Measurements from ENCODE around the gene ATP9B.
"Not testable (repeated sequence)": the region's sequence is repeated elsewhere in the genome, so short reads cannot be mapped to it uniquely, and the experiment has no call there.

ATP9B gene

DNA sequence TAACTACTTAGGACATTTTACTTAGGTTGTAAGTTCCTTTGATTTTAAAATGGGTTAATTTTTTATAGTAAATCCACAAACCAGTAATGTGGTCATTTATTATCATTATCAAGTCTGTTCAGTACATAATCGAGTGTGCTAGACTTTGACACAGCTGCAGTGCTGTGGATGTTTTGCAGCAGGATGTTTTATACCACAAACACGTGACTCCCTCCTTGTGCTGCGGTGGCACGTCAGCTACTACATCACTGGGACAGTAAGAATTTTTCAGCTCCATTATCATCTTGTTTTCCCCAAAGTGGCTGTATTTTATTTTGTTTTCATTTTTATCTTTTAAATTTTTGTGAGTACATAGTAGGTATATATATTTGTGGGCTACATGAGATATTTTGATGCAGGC, 70.0 kb downstream of the ATP9B start:
- DNase-seq: peak; percentile 65

DNA sequence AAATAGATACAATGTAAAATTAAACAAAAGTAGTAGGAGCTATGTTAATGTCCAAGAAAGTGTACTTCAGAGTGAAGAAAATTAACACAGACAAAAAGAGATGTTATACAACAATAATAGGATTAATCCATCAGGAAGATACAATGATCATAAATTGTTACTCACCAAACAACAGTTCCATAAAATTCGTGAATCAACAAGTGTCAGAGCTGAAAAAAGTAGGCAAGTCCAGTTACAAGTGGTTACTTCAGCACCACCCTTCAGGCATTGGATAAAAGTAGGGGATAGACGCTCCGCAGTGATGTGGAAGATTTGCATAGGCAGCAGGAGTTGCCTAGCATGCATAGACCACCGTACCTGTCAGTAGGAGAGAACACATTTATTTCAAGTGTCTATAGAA, 77.8 kb downstream of the ATP9B start:
- no peak for DNase-seq

DNA sequence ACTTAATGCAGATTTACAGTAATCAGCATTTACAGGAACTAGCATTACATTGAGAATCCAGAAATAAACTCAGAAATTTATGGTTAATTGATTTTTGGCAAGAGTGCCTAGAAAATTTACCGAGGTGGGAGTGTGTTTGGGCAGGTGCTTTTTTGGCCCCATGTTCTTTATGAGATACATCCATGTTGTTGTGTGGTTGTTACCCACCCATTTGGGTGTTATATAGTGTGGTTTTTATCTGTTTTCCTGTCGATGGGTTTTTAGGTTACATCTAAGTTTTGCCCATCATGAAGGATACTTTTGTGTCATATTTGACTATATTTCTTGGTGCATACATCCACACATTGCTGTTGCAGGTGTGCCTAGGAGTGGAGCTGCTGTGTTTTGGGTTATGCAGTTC, 82.0 kb downstream of the ATP9B start:
- no peak for DNase-seq

DNA sequence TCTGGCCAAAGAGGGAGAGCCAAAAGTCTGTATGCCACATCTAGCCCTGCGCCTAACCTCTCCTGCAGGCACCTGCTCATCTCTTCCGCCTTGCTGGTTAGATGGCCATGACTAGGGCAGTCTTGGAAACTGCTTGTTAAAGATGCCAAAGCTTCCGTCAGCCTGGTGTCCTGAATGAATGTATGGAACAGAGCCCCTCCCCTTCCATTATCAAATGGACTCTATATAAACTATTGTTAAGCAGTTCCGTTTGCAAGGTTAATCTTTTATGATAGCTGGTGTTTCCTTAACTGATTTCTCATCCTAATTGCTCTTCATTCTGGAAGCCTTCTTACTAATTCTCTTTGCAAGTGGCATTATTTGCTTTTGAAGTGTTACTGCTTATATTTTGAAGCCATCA, 87.1 kb downstream of the ATP9B start:
- DNase-seq: no peak

DNA sequence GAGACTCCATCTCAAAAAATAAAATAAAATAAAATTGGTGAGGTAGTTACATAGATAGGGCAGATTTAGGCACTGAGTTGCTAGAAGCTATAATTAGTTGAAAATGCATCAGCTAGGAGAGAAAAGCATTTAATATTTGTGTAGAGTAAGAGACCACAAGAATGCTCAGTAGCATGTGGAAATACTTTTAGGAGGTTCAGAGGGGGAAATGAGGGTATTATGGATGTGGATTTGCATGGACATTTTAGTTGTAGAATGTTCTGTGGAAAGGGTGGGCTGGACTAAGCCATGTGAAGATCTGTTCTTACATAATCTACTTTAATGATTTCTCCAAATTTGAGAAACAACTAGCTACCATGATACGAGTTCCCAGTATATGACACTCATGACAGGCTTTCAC, 95.5 kb downstream of the ATP9B start:
- no peak for DNase-seq

DNA sequence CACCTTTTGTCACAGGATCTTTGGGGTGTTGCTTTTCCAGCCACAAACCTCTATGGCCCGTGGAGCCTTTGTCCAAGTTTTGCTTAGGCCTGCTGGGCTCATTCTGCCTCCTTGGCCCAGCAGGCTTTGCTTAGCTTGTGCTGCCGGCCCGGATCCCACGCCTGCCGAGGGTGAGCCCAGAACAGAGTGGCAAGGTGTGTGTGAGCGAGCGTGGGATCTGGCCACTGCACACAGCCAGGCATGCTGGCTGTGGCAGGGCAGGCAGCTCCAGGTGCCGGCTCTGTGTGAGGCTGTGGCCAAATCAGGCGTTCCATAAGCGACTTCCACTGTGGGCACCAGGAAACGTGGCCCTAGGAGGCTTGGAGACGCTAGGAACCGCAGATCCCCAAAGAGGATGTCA, 97.5 kb downstream of the ATP9B start:
- no peak for DNase-seq

DNA sequence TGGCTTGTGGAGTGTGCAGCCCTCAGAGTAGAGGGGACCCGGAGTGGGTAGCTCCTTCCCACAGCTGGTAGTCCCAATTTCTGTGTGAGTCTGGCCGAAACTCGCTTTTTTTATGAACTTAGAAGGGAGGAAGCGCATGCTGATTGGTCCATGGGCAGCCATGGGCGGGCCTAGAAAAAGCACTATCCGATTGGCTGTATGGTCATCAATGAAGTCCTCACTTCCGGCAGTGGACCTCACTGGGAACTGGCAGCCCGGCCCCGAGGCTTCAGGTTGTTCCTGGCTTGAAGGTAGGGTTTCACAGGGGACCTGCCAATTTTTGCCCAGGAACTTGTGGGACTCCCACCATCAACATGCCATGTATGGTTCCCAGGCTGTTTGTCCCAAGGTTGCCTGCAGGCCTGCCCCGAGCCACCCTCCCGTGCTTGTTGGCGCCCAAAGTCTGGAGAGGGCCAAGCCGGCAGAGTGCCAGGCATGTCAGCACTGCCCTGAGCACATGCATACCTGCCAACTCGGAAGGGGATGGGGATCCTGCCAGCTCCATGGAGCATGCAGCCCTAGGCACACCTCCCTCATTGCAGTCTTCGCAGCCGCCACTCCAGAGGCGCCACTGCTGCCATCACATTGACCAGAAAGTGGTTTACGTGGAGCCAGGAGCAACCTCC, 98.5 kb downstream of the ATP9B start:
- DNase-seq: no peak

DNA sequence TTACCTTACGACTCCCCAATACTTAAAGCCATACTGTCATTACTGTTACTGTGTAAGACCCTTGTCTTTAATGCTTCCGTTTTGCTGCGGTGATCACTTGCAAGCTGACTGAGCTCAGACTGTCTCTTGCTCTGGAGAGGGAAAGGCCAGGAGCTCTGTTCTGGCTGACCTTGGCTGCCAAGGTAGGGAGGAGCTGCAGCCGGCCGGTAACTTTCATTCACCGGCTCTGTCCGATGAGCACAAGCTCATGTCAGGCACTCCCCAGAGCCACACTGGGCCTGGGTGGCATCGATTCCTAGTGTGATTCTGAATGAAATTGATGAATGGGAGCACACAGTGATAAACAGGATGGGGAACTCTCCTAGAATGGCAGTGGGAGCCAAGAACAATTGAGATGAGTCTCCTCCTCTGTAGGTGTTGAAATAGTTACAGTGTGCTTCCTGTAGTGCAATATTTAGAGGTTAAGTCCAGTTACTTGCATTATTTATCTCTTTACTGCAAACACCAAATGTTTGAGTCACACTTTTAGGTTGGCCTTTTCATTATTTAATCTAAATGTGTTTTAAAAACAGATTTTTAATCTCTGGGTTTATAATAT, 100.9 kb downstream of the ATP9B start:
- DNase-seq: peak; percentile 41

DNA sequence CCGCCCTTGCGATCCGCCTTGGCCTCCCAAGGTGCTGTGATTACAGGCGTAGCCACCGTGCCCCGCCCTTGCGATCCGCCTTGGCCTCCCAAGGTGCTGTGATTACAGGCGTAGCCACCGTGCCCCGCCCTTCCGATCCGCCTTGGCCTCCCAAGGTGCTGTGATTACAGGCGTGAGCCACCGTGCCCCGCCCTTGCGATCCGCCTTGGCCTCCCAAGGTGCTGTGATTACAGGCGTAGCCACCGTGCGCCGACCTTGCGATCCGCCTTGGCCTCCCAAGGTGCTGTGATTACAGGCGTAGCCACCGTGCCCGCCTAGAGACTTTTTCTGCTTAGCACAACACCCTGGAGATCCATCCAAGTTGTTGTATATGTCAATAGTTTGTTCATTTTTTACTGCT, 103.1 kb downstream of the ATP9B start:
- DNase-seq: not testable (repeated sequence)

DNA sequence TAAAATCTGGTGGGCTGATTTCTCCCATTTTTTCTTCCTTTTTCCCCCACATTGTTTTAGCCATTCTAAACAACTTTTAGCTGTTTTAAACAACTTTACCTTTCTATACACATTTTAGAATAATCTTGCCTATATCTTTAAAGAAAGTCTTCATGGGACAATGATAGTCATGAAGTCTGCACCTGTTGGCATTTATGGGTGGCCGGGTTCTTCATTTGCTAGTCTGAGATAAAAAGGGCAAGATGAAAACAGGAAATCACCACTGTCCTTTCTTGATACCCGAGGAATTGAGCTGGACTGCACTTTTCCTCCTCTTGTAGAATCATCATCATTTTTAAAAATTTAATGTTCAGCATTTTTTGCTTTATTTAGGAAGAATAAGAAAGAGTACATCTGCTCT, 104.5 kb downstream of the ATP9B start:
- no peak for DNase-seq

DNA sequence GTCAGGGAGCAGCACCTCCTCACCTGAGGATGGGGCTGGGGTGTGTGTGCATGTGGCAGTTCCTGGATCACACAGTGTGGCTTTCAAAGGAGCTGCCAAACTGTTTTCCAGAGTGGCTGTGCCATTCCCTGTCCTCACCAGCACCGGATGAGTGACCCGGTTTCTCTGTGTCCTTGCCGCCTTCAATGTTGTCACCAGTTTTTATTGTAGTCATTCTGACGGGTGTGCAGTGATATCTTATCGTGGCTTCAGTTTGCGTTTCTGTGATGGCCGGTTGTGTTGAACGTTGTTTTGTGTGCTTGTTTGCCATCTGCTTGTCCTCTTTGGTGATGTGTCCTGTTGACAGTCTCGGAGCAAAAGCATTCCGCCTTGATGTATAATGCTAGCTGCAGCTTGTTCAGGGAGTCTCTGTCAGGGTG, 108.9 kb downstream of the ATP9B start:
- DNase-seq: no peak

DNA sequence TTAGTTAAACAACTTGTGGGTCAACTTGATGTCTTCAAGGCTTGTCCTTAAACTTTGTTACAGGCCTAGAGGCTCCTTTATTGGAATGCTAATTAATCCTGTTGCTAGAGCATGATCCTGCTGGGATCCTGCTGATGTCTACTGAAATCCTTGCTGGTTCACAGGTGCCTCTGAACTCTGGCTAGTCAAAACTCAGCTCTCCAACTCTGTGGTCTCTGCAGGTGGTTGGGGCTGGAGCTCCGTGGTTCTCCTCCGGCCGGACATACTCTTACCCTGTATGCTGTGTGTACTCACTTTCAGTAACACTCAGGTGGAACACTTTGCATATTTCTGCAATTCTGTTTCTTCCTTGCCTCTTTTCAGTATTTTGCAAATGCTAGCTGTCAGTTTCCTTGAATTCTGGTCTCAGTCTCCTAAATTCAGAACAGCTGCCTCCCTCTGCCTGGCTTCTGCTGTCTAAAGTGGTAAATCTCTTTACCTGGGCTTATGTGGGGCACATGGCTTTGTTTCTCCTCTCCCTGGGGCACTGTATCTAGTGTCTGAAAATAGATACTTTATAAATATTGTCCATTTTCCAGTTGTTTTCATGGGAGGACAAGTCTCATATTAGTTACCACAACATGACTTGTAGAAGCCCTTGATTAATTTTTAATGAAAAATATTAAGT, 113.0 kb downstream of the ATP9B start:
- DNase-seq: no peak

DNA sequence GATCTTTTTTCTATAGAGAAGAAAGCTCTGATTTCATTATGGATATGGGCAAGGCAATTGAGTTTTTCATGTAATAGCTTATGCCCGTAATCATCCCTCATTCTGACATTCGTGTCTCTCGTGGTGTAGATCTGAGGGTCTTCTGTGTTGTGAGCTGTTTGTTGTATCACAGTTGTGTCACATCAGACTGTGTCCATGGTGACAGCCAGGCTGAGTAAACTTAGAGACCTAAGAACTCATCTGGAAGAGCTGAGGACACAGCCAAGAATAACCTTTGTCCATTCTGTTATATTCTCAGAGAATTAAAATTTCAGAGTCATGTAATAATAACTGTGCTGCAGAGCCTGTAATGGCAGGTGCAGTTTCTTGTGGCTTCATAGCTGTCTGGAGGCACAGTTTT, 116.5 kb downstream of the ATP9B start:
- DNase-seq: no peak

DNA sequence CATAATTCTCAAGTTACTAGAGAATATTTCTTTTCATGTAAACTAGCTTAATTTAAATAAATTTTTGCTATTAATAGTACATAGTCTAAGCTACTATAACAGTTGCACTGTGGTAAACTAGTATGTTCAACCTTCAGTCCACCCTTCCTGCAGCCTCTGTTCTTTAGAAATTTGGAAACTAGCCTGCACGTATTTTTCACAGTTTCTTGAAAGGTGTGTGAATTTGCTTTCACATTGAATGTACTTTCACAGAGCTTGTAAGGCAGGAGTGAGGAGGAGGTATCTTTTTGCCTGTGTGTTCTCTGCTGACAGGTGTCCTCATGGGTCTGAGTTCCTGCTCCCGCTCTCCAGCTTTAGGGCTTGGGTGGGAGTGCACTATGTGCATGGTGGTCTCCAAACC, 117.5 kb downstream of the ATP9B start:
- DNase-seq: no peak

DNA sequence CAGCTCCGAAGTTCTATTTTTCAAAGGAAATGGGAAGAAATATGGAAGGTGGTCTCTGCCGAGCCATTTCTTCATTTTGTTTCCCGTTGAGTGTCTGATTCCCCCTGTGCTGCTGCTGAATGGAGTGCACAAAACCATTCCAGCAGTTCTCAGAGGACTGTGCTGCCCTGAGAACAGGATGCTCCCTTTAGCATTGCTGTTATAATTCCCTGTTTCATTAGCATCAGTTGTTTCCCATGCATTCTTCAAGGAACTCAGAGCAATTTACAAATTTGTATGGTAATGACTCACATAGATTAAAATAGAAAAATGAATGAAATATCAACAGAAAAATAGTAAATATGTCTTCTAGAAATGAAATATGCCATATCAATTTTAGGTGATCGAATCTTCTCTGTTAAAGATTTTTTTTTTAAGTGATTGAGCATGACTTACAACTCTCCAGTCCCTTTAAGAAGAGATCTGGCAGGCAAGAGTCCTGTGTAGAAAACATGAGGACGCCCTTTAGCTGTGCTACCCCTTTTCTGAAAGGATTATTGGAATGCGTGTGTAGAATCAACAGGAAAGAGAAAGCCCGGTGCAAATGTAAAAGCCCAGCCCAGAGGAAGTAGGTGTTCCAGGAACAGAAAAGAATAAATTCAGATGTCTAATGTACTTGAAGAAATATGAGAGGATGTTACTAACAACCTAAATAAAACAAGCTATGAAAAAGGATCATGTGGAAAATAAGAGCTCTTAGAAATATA, 118.5 kb downstream of the ATP9B start:
- DNase-seq: no peak

DNA sequence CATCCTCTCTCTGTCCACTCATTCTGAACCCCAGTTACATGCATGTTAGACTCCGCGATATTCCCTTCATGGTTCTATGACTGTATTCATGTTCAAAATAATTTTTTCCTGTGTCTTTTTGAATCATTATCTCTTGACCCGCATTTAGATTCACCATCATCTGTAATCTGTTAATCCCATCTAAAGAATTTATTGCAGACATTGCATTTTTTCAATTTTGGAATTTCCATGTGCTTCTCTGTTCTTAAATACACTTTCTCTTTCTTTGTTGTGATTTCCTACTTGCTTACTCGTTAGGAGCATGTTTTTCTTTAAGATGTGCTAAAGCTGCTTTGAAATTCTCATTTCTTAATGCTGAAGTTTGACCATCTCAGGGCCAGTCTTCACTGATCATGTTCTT, 122.2 kb downstream of the ATP9B start:
- no peak for DNase-seq

DNA sequence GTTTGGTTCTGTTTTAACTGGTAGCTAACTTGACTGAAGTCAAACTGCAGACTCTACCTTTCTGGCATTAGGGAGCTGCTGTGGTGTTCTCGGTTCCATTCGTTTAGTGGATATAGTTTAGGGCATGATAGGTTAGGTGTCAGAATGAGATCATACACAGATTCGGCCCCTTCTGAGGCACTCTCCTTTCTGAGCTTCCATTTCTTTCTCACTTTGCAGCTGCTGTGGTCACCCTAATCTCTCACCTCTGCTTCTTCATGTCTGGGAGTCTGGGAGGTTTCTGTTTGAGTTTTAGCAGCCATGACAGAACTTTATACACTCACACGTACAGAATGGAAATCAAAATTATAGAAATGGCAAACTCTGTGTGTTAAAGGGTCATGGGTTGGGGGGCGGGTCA, 122.8 kb downstream of the ATP9B start:
- no peak for DNase-seq

DNA sequence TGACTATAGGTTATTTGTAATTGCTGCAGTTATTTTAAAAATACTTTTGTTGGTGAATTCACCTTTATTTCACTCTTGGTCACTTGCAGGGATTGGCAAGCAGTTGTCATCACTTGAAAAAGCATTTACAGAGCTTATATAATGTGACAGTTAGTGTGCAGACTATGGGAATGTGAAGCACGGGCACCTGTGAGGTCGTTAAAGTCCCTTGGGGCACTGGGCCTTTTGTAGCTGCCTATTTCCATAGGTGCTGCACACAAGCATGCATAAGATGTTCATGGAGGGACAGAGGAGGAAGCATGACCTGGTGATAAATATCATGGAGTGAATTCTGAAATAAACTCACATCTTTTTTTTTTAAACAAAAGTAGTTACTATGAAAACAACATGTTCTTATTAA, 124.6 kb downstream of the ATP9B start:
- DNase-seq: no peak

DNA sequence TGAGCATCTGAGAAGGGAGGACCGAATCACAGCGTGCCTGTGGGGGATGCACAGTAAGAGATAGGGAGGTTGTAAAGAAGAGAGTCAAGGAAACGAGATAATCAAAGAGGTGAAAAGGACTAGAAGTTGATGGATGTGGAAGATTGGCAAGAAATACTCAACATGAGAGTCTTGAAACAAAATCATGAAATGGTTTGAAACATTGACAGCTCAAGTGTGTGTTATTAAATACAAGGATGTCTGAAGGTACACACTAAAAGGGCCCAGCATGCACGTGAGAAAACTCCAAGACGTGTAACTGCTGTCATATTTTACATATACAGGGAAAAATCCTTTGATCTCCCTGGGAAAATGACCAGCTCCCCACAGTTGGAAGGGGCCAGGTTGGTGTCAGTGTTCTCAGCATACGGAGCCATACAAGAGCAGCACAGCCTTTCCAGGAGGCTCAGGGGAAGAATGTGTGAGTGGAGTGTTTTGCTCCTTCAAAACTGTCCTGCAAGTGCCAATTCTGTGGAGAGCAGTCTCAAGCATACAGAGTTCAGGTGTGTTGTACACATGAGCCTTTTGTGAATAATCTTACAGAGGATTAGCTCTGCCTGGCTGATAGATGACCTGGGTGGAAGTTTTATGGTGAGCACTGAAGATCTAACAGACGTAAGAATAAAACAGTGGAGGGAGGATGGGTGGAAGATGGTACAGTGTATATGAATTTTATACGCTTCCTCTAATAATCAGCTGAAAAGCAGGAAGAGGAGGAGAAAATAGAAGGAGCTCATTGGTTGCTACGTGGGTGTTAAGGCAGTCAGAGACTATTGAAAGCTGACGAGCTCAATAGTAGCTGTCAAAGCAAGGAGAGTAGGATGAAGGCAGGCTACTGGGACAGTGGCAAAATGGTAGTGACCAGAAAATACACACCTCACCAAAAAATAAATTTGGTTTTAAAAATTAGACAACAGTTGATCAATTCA, 126.8 kb downstream of the ATP9B start:
- no peak for DNase-seq

DNA sequence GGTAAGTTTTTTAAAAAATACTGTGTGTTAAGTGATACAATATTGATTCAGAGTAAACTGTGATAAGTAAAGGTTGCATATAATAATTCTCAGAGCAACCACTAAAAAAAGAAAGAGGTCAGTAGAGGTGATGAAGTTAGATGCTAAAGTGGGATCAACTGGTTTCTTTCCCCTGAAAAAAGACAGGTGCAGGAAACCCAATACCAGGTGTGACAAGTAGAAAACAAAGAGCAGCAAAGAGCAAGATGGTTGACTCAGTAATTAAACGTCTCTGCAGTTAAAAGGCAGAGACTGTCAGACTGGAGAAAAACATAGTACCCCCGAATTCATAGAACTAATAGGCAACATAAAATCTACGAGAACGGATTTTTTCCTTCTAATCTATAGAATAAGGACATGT, 128.3 kb downstream of the ATP9B start:
- no peak for DNase-seq

DNA sequence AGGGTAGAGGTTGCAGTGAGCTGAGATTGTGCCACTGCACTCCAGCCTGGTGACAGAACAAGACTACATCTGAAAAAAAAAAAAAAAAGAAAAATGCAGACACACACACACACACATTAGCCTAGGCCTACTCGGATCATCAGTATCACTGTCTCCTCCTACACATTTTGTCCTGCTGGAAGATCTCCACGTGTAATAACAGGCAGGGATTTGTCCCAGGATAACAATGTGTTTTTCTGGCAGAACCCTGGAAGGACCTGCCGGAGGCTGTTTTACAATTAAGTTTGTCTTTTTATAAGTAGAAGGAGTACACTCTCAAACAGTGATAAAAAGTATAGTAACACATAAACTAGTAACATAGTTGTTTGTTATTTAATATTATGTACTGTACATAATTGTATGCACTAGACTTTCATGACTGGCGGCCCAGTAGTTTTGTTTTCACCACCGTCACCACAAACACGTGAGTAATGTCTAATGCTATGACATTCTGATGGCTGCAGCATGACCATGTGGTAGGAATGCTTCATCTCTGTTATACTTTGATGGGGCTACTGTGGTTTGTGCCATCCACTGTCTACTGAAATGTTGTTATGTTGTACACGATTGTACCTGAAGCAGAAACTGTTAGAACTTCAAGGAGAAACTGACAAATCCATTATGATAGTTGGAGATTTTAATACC, 130.6 kb downstream of the ATP9B start:
- DNase-seq: no peak
